Mesendoderm (in vitro differentiated cells): ENCODE data around the gene GALNTL6.
A peak's percentile ranks its signal among the peaks of the same experiment; 100 is the strongest.

Experiments used
- DNase-seq: peaks from one replicate; pipeline ENCODE4 v3.0.0; 2013
- H2AK5ac ChIP-seq: 2 replicates; pipeline ENCODE4 v1.6.1; 2013; ENCODE audit warnings: low read length, inconsistent platforms
- H2BK120ac ChIP-seq: 2 replicates; pipeline ENCODE4 v1.6.1; 2013; ENCODE audit warnings: low read depth, mild to moderate bottlenecking, low read length, moderate library complexity, mixed read lengths
- H2BK15ac ChIP-seq: replicated peaks from 2 replicates; pipeline ENCODE4 v1.6.1; 2013; ENCODE audit warnings: low read depth, mild to moderate bottlenecking, moderate library complexity
- H2BK5ac ChIP-seq: 2 replicates; pipeline ENCODE4 v1.6.1; 2013; ENCODE audit warnings: low read length, inconsistent platforms
- H3K18ac ChIP-seq: 2 replicates; pipeline ENCODE4 v1.6.1; 2013; ENCODE audit warnings: mild to moderate bottlenecking, low read length, mixed read lengths
- H3K23ac ChIP-seq: one replicate; pipeline ENCODE4 v1.6.1; 2013; ENCODE audit warnings: low read length
- H3K27ac ChIP-seq: 2 replicates; pipeline ENCODE4 v1.5.1; 2013; ENCODE audit warnings: low read depth, mild to moderate bottlenecking, inconsistent platforms, low read length, moderate library complexity
- H3K27me3 ChIP-seq: 2 replicates; pipeline ENCODE4 v1.6.1; 2013; ENCODE audit warnings: low read length, control low read depth, mild to moderate bottlenecking, inconsistent platforms; ENCODE audit not compliant: insufficient read depth, poor library complexity
- H3K36me3 ChIP-seq: 2 replicates; pipeline ENCODE4 v1.6.1; 2013; ENCODE audit warnings: low read length, inconsistent platforms; ENCODE audit not compliant: control insufficient read depth, insufficient read depth
- H3K4ac ChIP-seq: one replicate; pipeline ENCODE4 v1.6.1; 2013; ENCODE audit warnings: low read depth, mild to moderate bottlenecking, low read length, moderate library complexity
- H3K4me1 ChIP-seq: 2 replicates; pipeline ENCODE4 v1.6.1; 2013; ENCODE audit warnings: low read depth, low read length, inconsistent platforms; ENCODE audit not compliant: control insufficient read depth
- H3K4me2 ChIP-seq: 2 replicates; pipeline ENCODE4 v1.6.1; 2013; ENCODE audit warnings: low read length
- H3K4me3 ChIP-seq: 2 replicates; pipeline ENCODE4 v1.5.1; 2013; ENCODE audit warnings: mild to moderate bottlenecking, low read length
- H3K56ac ChIP-seq: one replicate; pipeline ENCODE4 v1.6.1; 2013; ENCODE audit warnings: low read length
- H3K79me1 ChIP-seq: 2 replicates; pipeline ENCODE4 v1.6.1; 2013; ENCODE audit warnings: low read length, inconsistent platforms
- H3K79me2 ChIP-seq: 2 replicates; pipeline ENCODE4 v1.6.1; 2013; ENCODE audit warnings: mild to moderate bottlenecking, low read length; ENCODE audit not compliant: control insufficient read depth, insufficient read depth
- H3K9ac ChIP-seq: 2 replicates; pipeline ENCODE4 v1.6.1; 2013; ENCODE audit warnings: low read length, inconsistent platforms
- H4K5ac ChIP-seq: one replicate; pipeline ENCODE4 v1.6.1; 2013; ENCODE audit warnings: low read length
- H4K8ac ChIP-seq: one replicate; pipeline ENCODE4 v1.6.1; 2013; ENCODE audit warnings: low read depth, mild to moderate bottlenecking, control low read depth, low read length, moderate library complexity
- WGBS: extraction: QIAGEN DNeasy Blood & Tissue Kit; methylation state at CpG from one replicate; pipeline ENCODE4 v1.1.7; 2013; ENCODE audit warnings: low lambda C conversion rate, missing lambda C conversion rate; ENCODE audit not compliant: insufficient coverage; ENCODE audit errors: extremely low coverage; 5-methylcytosine and 5-hydroxymethylcytosine counted together

The GALNTL6 gene

GRCh38 chr4:172543249-172543648 lies 730.0 kb downstream of the GALNTL6 start:
- H3K4ac ChIP-seq = no peak overlapping the region
- no peak overlapping the region for H2BK5ac ChIP-seq
- no peaks in the 10 kb centered on the region for H3K79me1 ChIP-seq
- H3K27ac ChIP-seq = no peak overlapping the region
- H3K56ac ChIP-seq = no peak overlapping the region
- H3K36me3 ChIP-seq = no peaks in the 10 kb centered on the region
- H2AK5ac ChIP-seq = no peak overlapping the region
- DNase-seq = peak; percentile 36
- no peak overlapping the region for H4K8ac ChIP-seq
- no peak overlapping the region for H3K18ac ChIP-seq
- H3K27me3 ChIP-seq = no peaks in the 10 kb centered on the region
- H3K4me3 ChIP-seq = no peak overlapping the region
- no CpG with 5 or more reads among the region's 4 CpGs for WGBS
- H3K4me1 ChIP-seq = no peaks in the 10 kb centered on the region
- H3K9ac ChIP-seq = no peak overlapping the region
- no peak overlapping the region for H2BK15ac ChIP-seq
- H3K4me2 ChIP-seq = no peak overlapping the region
- no peak overlapping the region for H4K5ac ChIP-seq
- no peaks in the 10 kb centered on the region for H3K79me2 ChIP-seq
- H2BK120ac ChIP-seq = no peak overlapping the region
- H3K23ac ChIP-seq = no peak overlapping the region

GRCh38 chr4:172546782-172547181 lies 733.6 kb downstream of the GALNTL6 start:
- Histone ChIP-seq H2BK5ac (no peak overlapping the region), H3K4me1 (no peaks in the 10 kb centered on the region), H3K18ac (no peak overlapping the region), H4K8ac (no peak overlapping the region), H3K4me2 (no peak overlapping the region), H3K23ac (no peak overlapping the region), H3K79me2 (no peaks in the 10 kb centered on the region), H3K79me1 (no peaks in the 10 kb centered on the region), H3K56ac (no peak overlapping the region), H3K4me3 (no peak overlapping the region), H2BK15ac (no peak overlapping the region), H2BK120ac (no peak overlapping the region), H3K36me3 (no peaks in the 10 kb centered on the region), H2AK5ac (no peak overlapping the region), H3K9ac (no peak overlapping the region), H3K27ac (no peak overlapping the region), H4K5ac (no peak overlapping the region), H3K4ac (no peak overlapping the region), H3K27me3 (no peaks in the 10 kb centered on the region)
- no CpG with 5 or more reads among the region's 7 CpGs for WGBS
- no peak for DNase-seq

GRCh38 chr4:172547724-172548123 lies 734.5 kb downstream of the GALNTL6 start:
- no peaks in the 10 kb centered on the region for H3K27me3 ChIP-seq
- no peak overlapping the region for H4K5ac ChIP-seq
- no peak overlapping the region for H2BK5ac ChIP-seq
- H3K4me1 ChIP-seq = no peaks in the 10 kb centered on the region
- H3K18ac ChIP-seq = no peak overlapping the region
- DNase-seq = no peak
- H3K27ac ChIP-seq = no peak overlapping the region
- WGBS = no CpG with 5 or more reads among the region's 3 CpGs
- no peak overlapping the region for H3K4me2 ChIP-seq
- H3K56ac ChIP-seq = no peak overlapping the region
- H2BK120ac ChIP-seq = no peak overlapping the region
- no peak overlapping the region for H3K23ac ChIP-seq
- no peak overlapping the region for H3K4me3 ChIP-seq
- no peak overlapping the region for H2BK15ac ChIP-seq
- no peaks in the 10 kb centered on the region for H3K36me3 ChIP-seq
- no peak overlapping the region for H4K8ac ChIP-seq
- no peak overlapping the region for H2AK5ac ChIP-seq
- H3K4ac ChIP-seq = no peak overlapping the region
- no peaks in the 10 kb centered on the region for H3K79me2 ChIP-seq
- H3K79me1 ChIP-seq = no peaks in the 10 kb centered on the region
- no peak overlapping the region for H3K9ac ChIP-seq

- H3K27me3 ChIP-seq = no peaks in the 10 kb centered on the region
- H3K18ac ChIP-seq = no peak overlapping the region
- H3K79me2 ChIP-seq = no peaks in the 10 kb centered on the region
- no peak overlapping the region for H3K56ac ChIP-seq
- no peak overlapping the region for H3K27ac ChIP-seq
- H2BK120ac ChIP-seq = no peak overlapping the region
- H2BK5ac ChIP-seq = no peak overlapping the region
- H2AK5ac ChIP-seq = no peak overlapping the region
- no peak overlapping the region for H2BK15ac ChIP-seq
- H3K4me2 ChIP-seq = no peak overlapping the region
- H3K4me1 ChIP-seq = no peaks in the 10 kb centered on the region
- no peak overlapping the region for H3K9ac ChIP-seq
- no peaks in the 10 kb centered on the region for H3K36me3 ChIP-seq
- DNase-seq = no peak
- no peak overlapping the region for H3K4ac ChIP-seq
- H4K8ac ChIP-seq = no peak overlapping the region
- H3K4me3 ChIP-seq = no peak overlapping the region
- no peak overlapping the region for H4K5ac ChIP-seq
- no peak overlapping the region for H3K23ac ChIP-seq
- H3K79me1 ChIP-seq = no peaks in the 10 kb centered on the region
- WGBS = no CpG with 5 or more reads among the region's 1 CpG
These were observed 740.0 kb downstream of the GALNTL6 start for GRCh38 chr4:172553216-172553615.

GRCh38 chr4:172554588-172554987 lies 741.4 kb downstream of the GALNTL6 start:
- no peak overlapping the region for H2BK15ac ChIP-seq
- H4K5ac ChIP-seq = no peak overlapping the region
- H3K4me3 ChIP-seq = no peak overlapping the region
- no CpG with 5 or more reads among the region's 4 CpGs for WGBS
- H3K4ac ChIP-seq = no peak overlapping the region
- no peak overlapping the region for H2BK5ac ChIP-seq
- no peak for DNase-seq
- H3K4me1 ChIP-seq = no peaks in the 10 kb centered on the region
- H3K18ac ChIP-seq = no peak overlapping the region
- H2BK120ac ChIP-seq = no peak overlapping the region
- H3K36me3 ChIP-seq = no peaks in the 10 kb centered on the region
- no peak overlapping the region for H2AK5ac ChIP-seq
- no peak overlapping the region for H3K23ac ChIP-seq
- no peak overlapping the region for H3K9ac ChIP-seq
- no peak overlapping the region for H3K27ac ChIP-seq
- H3K27me3 ChIP-seq = no peaks in the 10 kb centered on the region
- no peak overlapping the region for H4K8ac ChIP-seq
- no peak overlapping the region for H3K56ac ChIP-seq
- no peak overlapping the region for H3K4me2 ChIP-seq
- no peaks in the 10 kb centered on the region for H3K79me1 ChIP-seq
- no peaks in the 10 kb centered on the region for H3K79me2 ChIP-seq

GRCh38 chr4:172555725-172556124 lies 742.5 kb downstream of the GALNTL6 start:
- no peak for DNase-seq
- no peak overlapping the region for H3K18ac ChIP-seq
- no peak overlapping the region for H4K8ac ChIP-seq
- no peaks in the 10 kb centered on the region for H3K4me1 ChIP-seq
- no peaks in the 10 kb centered on the region for H3K79me1 ChIP-seq
- H2BK120ac ChIP-seq = no peak overlapping the region
- H3K27ac ChIP-seq = no peak overlapping the region
- no peak overlapping the region for H3K4me2 ChIP-seq
- no peak overlapping the region for H3K4me3 ChIP-seq
- no peak overlapping the region for H2AK5ac ChIP-seq
- H3K9ac ChIP-seq = no peak overlapping the region
- H2BK5ac ChIP-seq = no peak overlapping the region
- no peaks in the 10 kb centered on the region for H3K27me3 ChIP-seq
- no peaks in the 10 kb centered on the region for H3K36me3 ChIP-seq
- H4K5ac ChIP-seq = no peak overlapping the region
- no peak overlapping the region for H2BK15ac ChIP-seq
- H3K56ac ChIP-seq = no peak overlapping the region
- H3K79me2 ChIP-seq = no peaks in the 10 kb centered on the region
- no CpG with 5 or more reads among the region's 2 CpGs for WGBS
- H3K4ac ChIP-seq = no peak overlapping the region
- no peak overlapping the region for H3K23ac ChIP-seq
